HepG2 (cell line): ENCODE measurements around the gene NR1H3.

Experiments used
- AKNA ChIP-seq: sonication (generic); formaldehyde crosslinking; IDR thresholded peaks from 2 replicates; pipeline ENCODE4 v1.4.0; 2020; ENCODE audit warnings: missing genetic modification reagents, borderline replicate concordance
- FOXK1 ChIP-seq: sonication (generic); formaldehyde crosslinking; IDR thresholded peaks from 2 replicates; pipeline ENCODE4 v1.4.0; 2020; ENCODE audit warnings: low read depth, missing genetic modification reagents, borderline replicate concordance
- NFIC ChIP-seq: IDR thresholded peaks from 2 replicates; pipeline ENCODE4 v1.6.1; 2012; ENCODE audit warnings: mild to moderate bottlenecking, low read length, inconsistent platforms
- POLR2AphosphoS5 ChIP-seq: IDR thresholded peaks from 2 replicates; pipeline ENCODE4 v1.6.1; 2012; ENCODE audit warnings: low read depth, low read length
- RNF219 ChIP-seq: sonication (generic); formaldehyde crosslinking; IDR thresholded peaks from 2 replicates; pipeline ENCODE4 v1.5.0; 2020; ENCODE audit warnings: mild to moderate bottlenecking, missing genetic modification reagents

GRCh38 chr11:47268448-47269001 is 10.7 kb downstream of the NR1H3 start:
- no peak for TF ChIP-seq RNF219 (CRISPR knock-in tag)
- TF ChIP-seq AKNA (CRISPR knock-in tag): no peak
- no peak for TF ChIP-seq NFIC
- TF ChIP-seq FOXK1 (CRISPR knock-in tag): no peak
- TF ChIP-seq POLR2AphosphoS5: no peak
